Glomerular endothelial cell (primary cell): ENCODE data around the gene DIPK1C. TPM values are rescaled to one million over a fixed set of nuclear protein-coding genes. Genes with fewer than 3 reads are reported as not detected.
"Not testable (repeated sequence)": the region's sequence is repeated elsewhere in the genome, so short reads cannot be mapped to it uniquely, and the experiment has no call there.

ENCODE experiments used
- DNase-seq: peaks from one replicate; pipeline ENCODE4 v3.0.0-alpha.2; 2011; ENCODE audit warnings: low read depth, low spot score; ENCODE audit errors: extremely low read depth
- total RNA-seq: library from RNA; depleted of rRNA; stranded (reverse); fragments of >200 nt; gene quantifications from 2 replicates; pipeline ENCODE4 v1.2.3, GENCODE V29; 2015

Gene DIPK1C
- total RNA-seq, result not detected in 2 replicates

DNA sequence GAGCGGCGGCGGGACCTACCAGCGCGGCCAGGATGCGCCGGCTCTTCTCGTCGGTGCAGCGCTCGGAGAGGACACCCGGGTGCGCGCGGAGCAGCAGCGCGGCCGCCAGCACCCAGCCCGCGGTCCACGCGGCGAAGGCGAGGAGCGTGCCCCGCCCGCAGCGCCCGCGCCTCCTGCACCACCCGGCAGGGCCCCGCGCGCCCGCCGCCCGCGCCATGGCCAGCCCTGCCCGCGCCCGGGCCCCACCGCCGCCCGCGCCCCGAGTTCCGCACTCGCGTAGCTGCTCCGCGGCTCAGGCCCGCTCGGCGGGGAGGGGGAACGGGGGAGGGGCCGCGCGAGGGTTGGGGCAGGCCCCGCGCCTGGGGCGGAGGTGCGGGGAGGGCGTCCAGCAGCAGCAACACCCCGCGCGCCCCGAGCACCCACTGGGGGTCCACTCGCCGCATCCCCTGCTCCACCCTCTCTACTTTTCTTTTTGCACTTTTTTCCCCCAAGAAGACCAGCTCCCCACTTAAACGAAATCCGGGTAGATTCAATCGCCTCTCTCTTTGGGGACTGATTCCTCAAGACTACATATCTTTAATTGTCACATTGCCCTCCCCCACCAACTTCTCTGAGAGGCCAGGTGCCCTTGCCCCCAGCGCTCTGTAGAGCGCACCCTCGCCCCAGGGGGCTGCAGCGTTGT is at the start of gene DIPK1C:
DIPK1C (minus strand) TSS at position 266 of the 682 bp plus-strand sequence; CDS start at position 217, 49 bp downstream.
- DNase-seq, result no peak

DNA sequence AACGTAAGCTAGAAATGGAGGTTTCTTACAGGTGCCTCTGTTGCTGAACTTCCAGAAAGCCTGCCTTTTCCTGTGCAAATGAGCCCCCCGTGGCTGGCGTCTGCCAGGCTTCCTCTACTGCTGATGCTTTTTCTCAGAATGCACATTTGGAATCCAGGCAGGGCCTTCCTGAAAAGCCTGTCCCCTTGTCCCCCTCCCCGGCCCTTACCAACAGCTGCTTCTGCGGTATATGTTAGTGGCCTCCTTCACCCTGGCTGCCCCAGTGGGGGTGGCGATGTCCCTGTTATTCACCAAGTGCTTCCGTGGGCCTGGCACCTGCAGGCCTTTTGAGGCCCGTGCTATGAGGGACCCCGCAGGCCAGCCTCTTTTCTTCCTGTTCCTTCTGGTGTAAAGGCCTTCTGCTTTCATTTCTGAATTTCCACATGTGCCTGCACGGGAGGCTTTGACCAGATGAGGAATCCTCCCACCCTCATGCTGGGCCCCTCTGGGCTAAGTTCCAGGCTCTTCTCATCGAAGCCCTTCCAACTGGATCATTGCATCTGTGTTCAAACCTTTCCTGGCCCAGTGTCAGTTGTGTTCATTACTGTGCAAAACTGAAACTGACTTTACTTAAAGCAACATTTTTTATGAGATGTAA is 49.5 kb upstream of the DIPK1C start:
- DNase-seq, result no peak

- DNase-seq, result no peak
Measured at GRCh38 chr18:74505776-74506175, 48.7 kb upstream of the DIPK1C start.

GRCh38 chr18:74503137-74503536 is 46.0 kb upstream of the DIPK1C start:
- no peak for DNase-seq

GRCh38 chr18:74501386-74501785 is 44.3 kb upstream of the DIPK1C start:
- no peak for DNase-seq

GRCh38 chr18:74500774-74501173 is 43.7 kb upstream of the DIPK1C start:
- DNase-seq, result not testable (repeated sequence)

DNA sequence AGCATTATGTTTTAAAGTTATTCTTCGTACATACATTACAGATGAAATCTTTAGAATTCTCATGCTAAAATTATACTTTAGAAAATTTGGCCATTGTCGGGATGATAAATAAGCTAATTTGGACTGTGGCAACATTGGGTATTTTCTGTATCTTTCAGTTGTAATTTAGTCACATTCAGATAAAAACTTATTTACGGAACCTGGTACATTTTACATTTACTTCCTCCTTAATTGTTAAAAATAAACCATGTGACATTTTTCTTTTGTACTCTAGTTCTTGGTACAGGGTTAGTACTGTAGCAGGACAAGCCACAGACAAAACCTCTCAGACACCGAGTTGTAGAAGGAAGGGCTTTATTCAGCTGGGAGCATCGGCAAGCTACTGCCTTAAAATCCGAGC is 43.3 kb upstream of the DIPK1C start:
- DNase-seq, result no peak

DNA sequence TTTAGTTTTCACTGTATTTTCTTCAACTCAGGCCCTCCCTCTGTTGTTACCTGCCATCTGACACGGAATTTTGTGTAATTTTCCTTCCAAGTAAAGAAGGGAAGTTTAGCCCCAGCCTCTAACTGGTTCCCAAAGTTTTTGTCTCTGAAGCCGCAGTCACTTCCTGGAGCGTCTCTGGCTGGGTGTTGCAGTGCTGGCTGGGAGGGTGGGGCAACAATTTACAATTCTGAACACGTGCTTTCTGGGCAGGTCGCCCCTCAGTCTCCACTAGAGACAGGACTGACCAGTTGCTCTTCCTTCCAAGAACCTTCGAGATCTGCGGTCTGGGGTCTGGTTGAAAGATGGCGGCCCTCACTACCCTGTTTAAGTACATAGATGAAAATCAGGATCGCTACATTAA is 42.5 kb upstream of the DIPK1C start:
- DNase-seq, result no peak

DNA sequence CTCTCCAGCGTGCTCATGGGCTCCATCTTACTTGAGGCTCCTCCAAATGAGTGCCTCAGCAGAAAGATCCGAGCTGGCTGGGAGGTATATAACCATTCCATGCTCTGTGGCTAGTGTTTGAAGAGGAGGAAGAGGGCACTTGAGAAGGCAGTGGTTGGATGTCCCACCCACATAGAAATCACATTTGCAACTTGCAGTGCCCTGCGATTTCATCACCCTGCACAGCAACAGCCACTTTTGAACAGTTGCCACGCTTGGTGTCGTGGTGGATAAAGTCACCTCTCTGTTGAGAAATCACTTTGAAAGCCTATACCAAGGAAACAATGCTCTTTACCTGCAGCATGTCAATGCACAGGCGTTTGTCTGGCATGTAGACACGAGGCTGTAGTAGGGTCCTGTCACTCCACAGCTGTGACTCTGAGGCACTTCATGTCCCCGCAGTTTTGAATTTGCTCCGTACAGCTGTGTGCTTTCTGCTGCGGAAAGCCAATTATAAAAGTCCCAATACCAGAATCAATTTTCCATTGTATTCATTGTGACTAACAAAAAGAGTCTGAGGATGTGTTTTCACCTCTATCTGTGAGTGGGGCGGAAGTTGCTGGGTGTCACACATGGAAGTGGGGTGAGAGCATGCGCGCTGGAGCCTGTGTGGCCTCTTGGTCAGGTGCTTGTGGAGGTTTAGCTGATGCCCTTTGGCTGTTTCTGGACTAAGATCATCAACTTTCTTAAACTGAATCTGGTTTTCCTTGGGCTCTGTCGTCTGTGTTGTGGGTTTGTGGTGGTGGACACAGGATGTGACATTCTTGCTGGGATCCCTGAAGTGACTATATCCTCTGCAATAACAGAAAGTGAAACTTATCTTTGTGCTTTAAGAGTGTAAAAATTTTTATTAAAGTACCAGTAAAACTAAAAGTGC is 41.9 kb upstream of the DIPK1C start:
- no peak for DNase-seq

DNA sequence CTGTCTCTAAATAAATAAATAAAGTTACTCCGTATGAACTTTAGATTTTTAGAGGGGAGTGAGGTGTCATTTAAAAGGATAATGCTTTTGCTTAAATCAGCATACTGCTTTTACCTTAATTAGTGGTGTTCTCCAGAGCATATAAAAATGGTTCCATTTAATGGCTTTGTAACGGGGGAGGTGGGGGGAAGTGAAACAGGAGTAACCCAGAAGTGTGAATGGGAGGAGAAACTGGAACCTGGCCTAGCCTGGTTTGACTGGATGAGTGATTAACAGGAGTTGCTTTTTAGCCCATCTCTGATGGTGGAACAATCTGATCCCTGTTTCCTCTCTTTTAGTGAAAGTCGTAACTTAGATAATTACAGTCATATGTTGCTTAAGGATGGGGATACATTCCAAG is 40.7 kb upstream of the DIPK1C start:
- no peak for DNase-seq

DNA sequence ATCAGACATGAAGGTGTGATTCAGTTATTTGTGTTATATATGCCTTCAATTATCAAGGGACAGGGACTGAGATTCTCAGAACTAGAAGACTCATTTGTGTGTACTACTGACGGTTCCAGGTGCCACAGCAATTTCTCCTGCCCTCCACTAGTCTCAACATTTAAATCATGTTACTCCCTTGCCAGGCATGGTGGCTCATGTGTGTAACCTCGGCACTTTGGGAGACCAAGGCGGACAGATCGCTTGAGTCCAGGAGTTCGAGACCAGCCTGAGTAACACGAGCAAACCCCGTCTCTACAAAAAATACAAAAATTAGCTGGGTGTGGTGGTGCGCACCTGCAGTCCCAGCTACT is 40.2 kb upstream of the DIPK1C start:
- DNase-seq, result no peak

GRCh38 chr18:74496508-74497323 is 39.6 kb upstream of the DIPK1C start:
- no peak for DNase-seq

- peak; percentile 84 for DNase-seq
Measured at GRCh38 chr18:74495581-74496507, 38.7 kb upstream of the DIPK1C start, which contains the start of gene CNDP2. Gene CNDP2 (plus strand): TSS chr18:74496363. CDS start chr18:74499974, 3,611 bp downstream.

DNA sequence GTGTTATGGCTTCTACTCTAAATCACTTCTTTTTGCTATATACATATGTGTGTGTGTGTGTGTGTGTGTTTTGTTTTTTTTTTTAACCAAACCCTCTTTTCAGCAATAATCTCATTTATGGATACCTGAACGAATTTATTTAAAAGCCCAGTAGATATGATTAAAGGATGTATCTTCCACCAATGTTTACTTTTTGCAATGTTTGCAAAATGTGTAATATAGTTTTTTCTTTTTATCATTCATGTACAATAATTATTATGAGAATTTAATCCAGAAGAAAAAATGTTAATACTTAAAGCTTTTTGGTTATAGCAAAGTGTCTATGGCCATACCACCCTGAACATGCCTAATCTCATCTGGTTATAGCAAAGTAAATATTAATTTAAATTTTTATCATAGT is 37.4 kb upstream of the DIPK1C start:
- DNase-seq, result no peak

- DNase-seq, result no peak
Measured at GRCh38 chr18:74493689-74494088, 36.6 kb upstream of the DIPK1C start.

DNA sequence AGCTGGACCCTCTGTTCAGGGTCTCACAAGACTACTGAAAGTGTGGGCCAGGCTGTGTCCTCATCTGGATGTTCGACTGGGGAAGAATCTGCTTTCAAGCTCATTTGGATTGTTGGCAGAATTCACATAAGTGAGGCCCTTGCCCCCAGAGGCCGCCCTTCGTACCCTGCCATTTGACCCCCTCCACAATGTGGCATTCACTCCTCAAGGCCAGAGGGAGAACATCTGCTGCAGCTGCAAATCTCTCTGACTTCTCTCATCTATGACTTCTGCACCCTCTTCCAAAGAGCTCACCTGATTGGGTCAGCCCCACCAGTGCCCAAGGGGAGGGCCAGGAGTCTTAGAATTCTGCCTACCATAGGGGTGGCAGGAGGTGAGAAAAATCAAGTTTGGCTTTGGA is 35.2 kb upstream of the DIPK1C start:
- DNase-seq, result no peak

DNA sequence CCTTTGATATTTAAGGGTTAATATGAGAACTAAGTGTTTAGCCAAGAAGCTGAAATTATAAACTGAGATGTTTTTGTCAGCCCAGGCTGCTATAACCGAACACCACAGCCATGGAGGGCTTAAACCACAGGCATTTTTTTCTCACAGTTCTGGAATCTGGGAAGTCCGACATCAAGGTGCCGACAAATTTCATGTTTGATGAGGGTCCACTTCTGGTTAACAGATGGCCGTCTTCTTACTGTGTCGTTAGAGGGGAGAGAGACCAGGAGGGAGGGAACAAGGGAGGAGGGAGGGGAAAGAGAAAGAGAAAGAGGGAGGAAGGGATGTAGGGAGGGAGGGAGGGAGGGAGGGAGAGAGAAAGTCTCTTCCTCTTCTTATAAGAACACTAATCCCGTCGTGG is 32.6 kb upstream of the DIPK1C start:
- DNase-seq, result no peak

GRCh38 chr18:74488864-74489263 is 31.8 kb upstream of the DIPK1C start:
- no peak for DNase-seq

- DNase-seq, result no peak
Measured at GRCh38 chr18:74488354-74488753, 31.2 kb upstream of the DIPK1C start.
